HEK293T (cell line): Measurements from ENCODE around the gene MORC1.

Experiments used
- CTCF ChIA-PET: fragments of 350-600 bp; formaldehyde crosslinking; extraction: SDS; loops from one replicate; lab custom pipeline; 2021; ENCODE audit warnings: antibody characterized with exemption, inconsistent platforms; lab: Yijun Ruan, JAX
- POLR2A ChIA-PET: fragments of 350-600 bp; formaldehyde crosslinking; extraction: SDS; loops from one replicate; lab custom pipeline; 2020; ENCODE audit warnings: antibody characterized with exemption, inconsistent platforms; lab: Yijun Ruan, JAX
- DNase-seq: peaks from one replicate; pipeline ENCODE4 v3.0.0; 2012; ENCODE audit warnings: mixed read lengths; ENCODE audit errors: extremely low spot score
- ARNT ChIP-seq: fragments of 450-650 bp; IDR thresholded peaks from 2 replicates; pipeline ENCODE4 v1.6.1; 2017; ENCODE audit warnings: mild to moderate bottlenecking
- BHLHE40 ChIP-seq: fragments of 450-650 bp; IDR thresholded peaks from 2 replicates; pipeline ENCODE4 v1.6.1; 2016; ENCODE audit warnings: mild to moderate bottlenecking, moderate library complexity, borderline replicate concordance
- CTBP1 ChIP-seq: fragments of 450-650 bp; IDR thresholded peaks from 2 replicates; pipeline ENCODE4 v1.6.1; 2016; ENCODE audit warnings: borderline replicate concordance
- ELF4 ChIP-seq: fragments of 450-650 bp; IDR thresholded peaks from 2 replicates; pipeline ENCODE4 v1.6.1; 2017; ENCODE audit warnings: antibody characterized with exemption
- FOXA1 ChIP-seq: fragments of 450-650 bp; IDR thresholded peaks from 2 replicates; pipeline ENCODE4 v1.6.1; 2016; ENCODE audit warnings: mild to moderate bottlenecking
- FOXK2 ChIP-seq: fragments of 450-650 bp; IDR thresholded peaks from 2 replicates; pipeline ENCODE4 v1.6.1; 2016; ENCODE audit warnings: mild to moderate bottlenecking
- FOXM1 ChIP-seq: fragments of 450-650 bp; IDR thresholded peaks from 2 replicates; pipeline ENCODE4 v1.6.1; 2017; ENCODE audit warnings: mild to moderate bottlenecking, borderline replicate concordance
- HDGF ChIP-seq: fragments of 450-650 bp; IDR thresholded peaks from 2 replicates; pipeline ENCODE4 v1.6.1; 2017; ENCODE audit warnings: antibody characterized with exemption, borderline replicate concordance
- L3MBTL2 ChIP-seq: fragments of 450-650 bp; conservative IDR thresholded peaks from 2 replicates; pipeline ENCODE4 v1.6.1; 2016; ENCODE audit warnings: mild to moderate bottlenecking
- LEF1 ChIP-seq: fragments of 450-650 bp; IDR thresholded peaks from 2 replicates; pipeline ENCODE4 v1.6.1; 2017; ENCODE audit warnings: mild to moderate bottlenecking, borderline replicate concordance
- NFRKB ChIP-seq: fragments of 450-650 bp; IDR thresholded peaks from 2 replicates; pipeline ENCODE4 v1.6.1; 2016; ENCODE audit warnings: mild to moderate bottlenecking, moderate library complexity
- PKNOX1 ChIP-seq: fragments of 450-650 bp; IDR thresholded peaks from 2 replicates; pipeline ENCODE4 v1.6.1; 2016
- SP1 ChIP-seq: fragments of 450-650 bp; IDR thresholded peaks from 2 replicates; pipeline ENCODE4 v1.6.1; 2017
- SUZ12 ChIP-seq: fragments of 450-650 bp; IDR thresholded peaks from 2 replicates; pipeline ENCODE4 v1.6.1; 2016; ENCODE audit warnings: mild to moderate bottlenecking
- TARDBP ChIP-seq: fragments of 450-650 bp; IDR thresholded peaks from 2 replicates; pipeline ENCODE4 v1.6.1; 2016
- ZNF384 ChIP-seq: fragments of 450-650 bp; IDR thresholded peaks from 2 replicates; pipeline ENCODE4 v1.6.1; 2016

MORC1 gene

DNA sequence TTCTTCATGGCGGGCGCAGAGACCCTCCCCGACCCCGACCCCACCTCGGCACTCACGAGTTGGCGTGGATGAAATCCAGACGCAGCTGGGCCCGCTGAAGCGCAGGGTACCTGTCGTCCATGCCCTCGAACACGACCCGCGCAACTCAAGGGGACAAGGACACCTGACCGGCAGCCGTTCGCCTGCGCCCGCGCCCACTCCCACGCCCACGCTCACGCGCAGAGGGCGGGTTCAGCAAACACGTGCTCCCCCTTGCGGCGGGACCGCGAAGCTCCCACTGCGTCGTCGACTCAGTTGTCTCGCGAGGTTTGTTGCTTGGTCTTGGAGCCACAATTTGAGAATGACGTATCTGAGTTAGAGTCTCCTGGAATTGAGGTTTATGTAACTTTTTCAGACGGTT, at the start of gene MORC1:
Gene MORC1 (minus strand): TSS at position 196 of the 400 bp plus-strand sequence. CDS start 75 bp downstream, at position 121.
- no peak for DNase-seq
- ChIA-PET CTCF (no interaction called here), POLR2A (no interaction called here)
- TF ChIP-seq L3MBTL2 (no peak), ZNF384 (no peak), LEF1 (no peak), CTBP1 (no peak), FOXM1 (no peak), ARNT (no peak), HDGF (no peak), TARDBP (no peak)

GRCh38 chr3:109165905-109166304, 48.0 kb upstream of the MORC1 start:
- TF ChIP-seq FOXM1, result no peak
- TF ChIP-seq FOXK2, result no peak
- TF ChIP-seq SUZ12, result no peak
- no peak for TF ChIP-seq ELF4
- TF ChIP-seq ARNT, result no peak
- TF ChIP-seq CTBP1, result no peak
- no peak for TF ChIP-seq ZNF384
- TF ChIP-seq LEF1, result no peak
- TF ChIP-seq HDGF, result no peak
- TF ChIP-seq PKNOX1, result no peak
- POLR2A ChIA-PET, result no interaction called here
- CTCF ChIA-PET, result no interaction called here
- DNase-seq, result no peak

DNA sequence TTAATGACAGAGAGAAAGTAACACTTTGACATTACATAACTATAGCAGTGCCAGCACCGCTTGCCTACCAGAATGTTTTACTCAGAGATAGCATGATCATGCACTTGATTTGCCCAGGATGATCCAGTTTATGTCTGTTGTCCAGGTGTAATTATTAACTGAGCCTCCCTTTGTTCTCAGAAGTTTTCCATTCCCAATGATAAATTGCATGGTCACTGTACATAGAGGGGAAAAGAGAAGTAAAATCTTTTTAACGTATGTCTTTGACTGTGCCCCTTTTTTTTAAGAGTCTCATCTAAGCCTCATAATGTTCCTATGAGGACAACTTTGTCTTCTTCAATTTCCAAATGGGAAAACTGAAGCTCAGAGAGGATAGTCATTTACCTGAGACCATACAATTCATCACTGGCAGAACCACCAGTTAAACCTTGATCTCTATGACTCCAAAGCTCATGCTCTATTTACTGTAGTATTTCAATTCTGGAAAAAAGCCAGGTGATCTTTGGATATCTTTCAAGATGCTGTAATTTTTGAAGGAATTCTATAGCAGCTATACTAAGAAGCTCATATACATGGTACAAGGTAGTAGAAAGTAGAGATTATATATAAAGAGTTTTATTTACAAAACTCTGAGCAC, 43.7 kb upstream of the MORC1 start:
- POLR2A ChIA-PET, result no interaction called here
- TF ChIP-seq HDGF (no peak), ZNF384 (no peak)
- CTCF ChIA-PET, result no interaction called here
- DNase-seq, result no peak

DNA sequence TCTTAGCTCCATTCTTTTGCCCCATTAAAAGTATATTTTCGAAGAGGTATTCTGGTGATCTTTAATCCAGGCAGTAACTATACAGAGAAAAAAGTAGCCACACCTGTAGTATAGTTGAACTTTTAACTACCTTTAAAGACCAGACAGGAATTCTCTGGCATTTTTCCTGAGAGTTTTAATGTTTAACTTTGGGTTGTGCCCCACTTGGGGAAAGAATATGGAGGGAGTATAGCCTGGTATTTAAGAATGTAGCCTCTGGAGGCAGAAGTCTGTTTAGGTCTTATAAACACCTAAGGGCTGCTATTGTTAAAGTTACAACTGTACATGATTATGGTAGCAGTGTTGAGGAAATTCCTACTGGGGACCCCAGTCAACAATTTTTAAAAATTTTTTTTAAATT, 37.9 kb upstream of the MORC1 start:
- DNase-seq, result no peak
- no peak for TF ChIP-seq FOXK2
- TF ChIP-seq ZNF384, result no peak
- no peak for TF ChIP-seq LEF1
- no peak for TF ChIP-seq ARNT
- TF ChIP-seq HDGF, result no peak
- no peak for TF ChIP-seq PKNOX1
- TF ChIP-seq ELF4, result no peak
- no peak for TF ChIP-seq FOXA1
- TF ChIP-seq TARDBP, result no peak
- no peak for TF ChIP-seq BHLHE40
- no peak for TF ChIP-seq SUZ12
- no peak for TF ChIP-seq NFRKB
- TF ChIP-seq CTBP1, result no peak
- TF ChIP-seq L3MBTL2, result no peak
- no peak for TF ChIP-seq FOXM1
- no peak for TF ChIP-seq SP1
- ChIA-PET CTCF (no interaction called here), POLR2A (no interaction called here)

DNA sequence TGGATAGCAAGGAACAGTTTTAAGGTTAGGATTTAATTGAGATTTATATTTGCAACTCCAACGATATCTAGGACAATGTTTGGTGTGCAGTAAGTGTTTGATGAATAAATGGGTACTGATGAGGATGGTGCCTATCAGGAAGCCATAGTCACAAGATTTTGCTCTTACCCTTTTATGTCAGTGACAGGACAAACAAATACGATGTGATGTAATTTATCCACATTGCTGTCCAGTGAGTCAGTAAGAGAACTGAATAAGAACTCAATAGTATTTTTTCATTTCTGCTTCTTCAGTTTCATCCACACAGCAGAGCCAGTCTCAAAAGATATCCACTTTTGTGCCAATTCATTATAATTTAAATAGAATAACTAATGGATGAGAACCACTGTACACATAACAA, 37.0 kb upstream of the MORC1 start:
- DNase-seq, result no peak
- ChIA-PET CTCF (no interaction called here), POLR2A (no interaction called here)
- no peak for TF ChIP-seq L3MBTL2
- no peak for TF ChIP-seq BHLHE40
- TF ChIP-seq SUZ12, result no peak
- no peak for TF ChIP-seq ZNF384

DNA sequence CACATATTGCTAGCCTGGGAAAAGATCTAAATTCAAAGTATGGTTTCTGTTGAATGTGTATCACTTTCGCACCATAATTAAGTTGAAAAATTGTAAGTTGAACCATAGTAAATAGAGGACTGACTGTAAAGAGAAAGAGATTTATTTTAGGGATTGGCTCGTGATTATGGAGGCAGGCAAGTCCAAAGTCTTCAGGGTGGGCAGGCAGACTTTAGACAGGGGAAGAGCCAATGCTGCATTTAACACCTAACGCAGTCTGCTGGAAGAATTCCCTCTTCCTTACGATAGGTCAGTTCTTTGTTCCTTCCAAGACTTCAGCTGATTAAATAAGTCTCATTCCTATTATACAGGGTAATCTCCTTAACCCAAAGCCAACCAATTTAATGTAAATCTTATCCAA, 34.4 kb upstream of the MORC1 start:
- POLR2A ChIA-PET, result no interaction called here

More for the DNA sequence above, 34.4 kb upstream of the MORC1 start:
- DNase-seq, result no peak
- TF ChIP-seq FOXM1 (no peak), PKNOX1 (no peak), L3MBTL2 (no peak), CTBP1 (no peak), FOXK2 (no peak), ELF4 (no peak), TARDBP (no peak), ARNT (no peak), SP1 (no peak), NFRKB (no peak), ZNF384 (no peak), HDGF (no peak), FOXA1 (no peak), BHLHE40 (no peak)
- CTCF ChIA-PET, result no interaction called here
